Right forelimb (tissue), 1 donor: ENCODE data around the gene PNPLA8.
A peak's percentile ranks its signal among the peaks of the same experiment; 100 is the strongest.
"Not testable (repeated sequence)": the region's sequence is repeated elsewhere in the genome, so short reads cannot be mapped to it uniquely, and the experiment has no call there.

Experiments
- DNase-seq: peaks from one replicate; pipeline ENCODE4 v3.0.0-alpha.2; 2018

PNPLA8 gene

GRCh38 chr7:108467391-108467790 is 58.5 kb downstream of the PNPLA8 start:
- no peak for DNase-seq

- not testable (repeated sequence) for DNase-seq
Measured at GRCh38 chr7:108466322-108466721, 59.6 kb downstream of the PNPLA8 start.

- no peak for DNase-seq
Measured at GRCh38 chr7:108464743-108465142, 61.2 kb downstream of the PNPLA8 start.

- DNase-seq = no peak
Measured at GRCh38 chr7:108463613-108464012, 62.3 kb downstream of the PNPLA8 start.

DNA sequence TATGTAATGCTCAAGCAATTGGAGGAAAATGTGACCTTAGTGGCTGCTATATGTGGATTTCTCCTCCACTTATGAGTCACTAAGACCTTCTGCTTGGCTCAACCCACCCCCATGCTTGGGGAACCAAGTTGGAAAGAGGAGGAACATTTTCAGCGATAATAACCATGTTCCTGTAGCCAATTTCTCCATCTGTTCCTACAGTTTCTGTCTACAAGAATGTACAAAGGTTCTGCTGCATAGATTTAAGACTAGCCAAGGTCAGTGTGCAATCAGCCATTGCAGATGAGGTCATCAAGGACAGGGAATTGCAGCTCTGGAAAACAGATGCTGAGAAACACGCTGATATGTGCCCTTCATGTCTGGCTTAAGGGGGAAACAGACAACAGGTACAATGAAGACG is 64.1 kb downstream of the PNPLA8 start:
- DNase-seq = no peak

DNA sequence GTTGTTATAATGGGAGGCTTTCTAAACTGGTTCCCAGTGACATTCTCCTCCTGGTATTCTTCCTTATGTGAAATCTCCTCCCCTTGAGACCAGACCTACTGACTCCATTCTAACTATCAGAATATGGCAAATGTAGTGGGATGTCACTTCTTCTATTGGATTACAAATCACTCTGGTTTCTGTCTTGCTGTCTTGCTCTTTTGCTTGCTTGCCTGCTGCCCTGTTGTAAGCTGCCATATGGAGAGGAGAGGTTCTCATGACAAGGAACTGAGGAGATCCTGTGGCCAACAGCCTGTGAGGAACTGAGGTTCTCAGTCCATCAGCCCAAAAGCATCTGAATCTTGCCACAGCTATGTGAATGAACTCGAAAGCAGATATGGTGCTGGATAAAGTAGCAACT is 65.0 kb downstream of the PNPLA8 start:
- DNase-seq = no peak

DNA sequence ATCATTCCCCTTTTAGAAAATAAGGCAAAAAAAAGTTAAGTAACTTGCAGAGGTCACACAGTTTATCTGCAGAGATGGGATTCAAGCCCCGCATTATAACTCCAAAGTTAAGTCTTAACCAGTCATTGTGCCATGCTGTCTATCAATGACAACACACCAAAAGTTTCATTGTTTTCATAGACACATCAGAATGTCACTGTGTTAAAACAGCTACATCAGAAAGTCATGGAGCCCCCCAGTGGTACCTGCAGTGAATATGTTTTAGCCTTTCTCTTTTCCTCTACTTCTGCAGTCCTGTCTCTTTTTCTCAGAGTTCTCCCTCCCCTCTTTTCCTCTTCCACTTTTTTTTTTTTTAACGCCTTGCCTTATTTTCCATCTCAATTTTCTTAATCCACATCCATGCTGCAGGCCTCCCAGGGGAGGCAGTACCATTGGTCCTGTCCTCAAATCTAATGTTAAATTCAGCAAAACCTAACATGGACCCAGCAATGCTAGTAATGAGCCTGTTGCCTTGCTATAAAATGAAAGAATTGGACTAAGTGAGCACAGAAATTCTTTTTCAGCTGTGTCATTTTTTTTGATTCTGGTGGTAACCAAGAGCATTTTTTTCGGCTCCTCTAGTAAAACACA is 65.9 kb downstream of the PNPLA8 start:
- no peak for DNase-seq

DNA sequence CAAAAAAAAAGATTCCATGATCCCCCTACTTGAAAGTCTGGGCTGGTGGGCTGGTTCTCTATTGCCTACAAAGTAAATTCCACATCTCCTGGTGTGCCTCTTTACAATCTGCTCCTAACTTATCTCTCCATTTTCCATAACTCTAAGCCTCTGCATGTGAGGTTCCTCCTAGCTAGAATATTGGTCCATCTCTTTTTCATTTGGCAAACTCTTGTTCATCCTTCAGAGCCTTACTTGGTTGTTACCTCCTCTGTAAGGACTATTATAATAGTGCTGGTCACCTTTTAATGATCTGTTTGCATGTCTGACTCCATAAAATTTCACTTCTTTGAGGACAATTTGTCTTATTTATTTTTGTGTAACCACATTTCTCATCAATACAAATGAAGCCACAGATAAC is 68.1 kb downstream of the PNPLA8 start:
- DNase-seq = no peak

GRCh38 chr7:108456845-108457540 is 68.9 kb downstream of the PNPLA8 start:
- DNase-seq = no peak

DNA sequence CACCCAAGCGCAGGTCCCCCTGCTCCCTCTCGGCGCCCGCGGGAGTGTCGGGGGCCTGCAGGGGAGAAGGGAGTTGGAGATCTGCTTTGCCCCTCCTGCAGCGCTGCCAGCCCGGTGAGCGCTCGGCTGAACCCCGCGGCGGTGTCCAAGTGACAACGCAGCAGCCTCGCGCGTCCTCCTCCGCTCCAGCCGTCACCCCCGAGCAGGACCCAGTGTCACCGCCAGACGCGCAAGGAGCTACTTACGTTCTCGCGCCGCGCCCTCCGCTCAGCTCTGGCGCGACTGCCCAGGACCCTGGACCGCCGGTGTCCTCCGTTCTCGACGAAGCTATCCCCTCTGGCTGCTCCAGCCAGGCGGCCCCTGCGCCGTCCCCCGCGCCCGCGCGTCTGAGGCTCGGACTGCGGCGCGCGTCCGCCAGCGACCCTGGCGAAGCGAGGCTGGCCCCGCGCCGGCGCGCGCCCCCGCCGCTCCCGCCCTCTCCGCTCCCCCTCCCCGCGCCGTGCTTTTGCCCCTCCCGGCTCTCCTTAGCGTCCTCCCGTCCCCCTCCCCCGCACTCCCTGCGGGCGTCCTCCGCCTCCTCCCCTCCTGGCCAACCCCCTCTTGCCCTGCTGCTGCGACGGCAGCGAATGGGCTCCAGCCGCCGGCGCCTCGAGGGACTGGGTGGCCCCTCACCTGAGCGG is 69.8 kb downstream of the PNPLA8 start, which contains the start of gene NRCAM:
NRCAM (minus strand) TSS at position 439 of the 680 bp plus-strand sequence. CDS start 216,372 bp downstream, outside the sequence.
- DNase-seq = peak; percentile 70

- peak; percentile 60 for DNase-seq
Measured at GRCh38 chr7:108455551-108455997, 70.4 kb downstream of the PNPLA8 start.

GRCh38 chr7:108454674-108455550 is 71.0 kb downstream of the PNPLA8 start:
- peak; percentile 65 for DNase-seq

DNA sequence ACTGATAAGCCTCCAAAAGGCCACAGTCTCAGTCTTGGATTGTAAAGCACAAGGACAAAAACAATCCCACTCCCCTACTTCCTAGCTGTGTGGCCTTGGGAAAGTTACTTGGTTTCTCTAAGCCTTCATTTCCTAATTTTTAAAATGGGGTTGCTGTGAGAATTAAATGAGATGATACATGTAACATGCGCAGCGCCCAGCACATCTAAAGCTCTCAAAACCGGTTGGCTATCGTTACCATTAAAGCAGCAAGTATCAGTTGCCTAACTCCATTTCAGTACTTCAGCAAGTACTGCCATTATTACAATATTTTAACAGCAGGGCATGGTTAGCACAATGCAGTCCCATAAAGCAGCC is 71.6 kb downstream of the PNPLA8 start:
- DNase-seq = no peak

DNA sequence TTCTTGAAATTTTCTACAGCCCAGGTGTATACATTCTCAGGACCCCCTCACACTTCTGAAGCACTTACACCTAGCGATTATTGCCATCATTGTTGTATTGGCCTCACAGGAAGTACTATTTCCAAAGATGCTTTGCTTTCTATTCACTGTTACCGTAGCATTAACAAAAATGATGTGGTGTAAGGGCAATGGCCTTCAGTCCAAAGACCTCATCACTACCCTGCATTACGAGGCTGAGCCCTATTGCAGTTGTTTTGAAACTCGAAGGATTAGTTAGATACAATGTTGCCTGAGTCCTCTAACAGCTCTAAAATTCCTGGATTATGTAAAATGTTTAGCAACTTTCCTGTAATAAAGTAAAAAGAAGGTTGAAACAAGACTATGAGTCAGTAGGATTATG is 72.6 kb downstream of the PNPLA8 start:
- DNase-seq = no peak

GRCh38 chr7:108452707-108453106 is 73.2 kb downstream of the PNPLA8 start:
- DNase-seq = no peak

GRCh38 chr7:108451296-108451848 is 74.6 kb downstream of the PNPLA8 start:
- DNase-seq = no peak

DNA sequence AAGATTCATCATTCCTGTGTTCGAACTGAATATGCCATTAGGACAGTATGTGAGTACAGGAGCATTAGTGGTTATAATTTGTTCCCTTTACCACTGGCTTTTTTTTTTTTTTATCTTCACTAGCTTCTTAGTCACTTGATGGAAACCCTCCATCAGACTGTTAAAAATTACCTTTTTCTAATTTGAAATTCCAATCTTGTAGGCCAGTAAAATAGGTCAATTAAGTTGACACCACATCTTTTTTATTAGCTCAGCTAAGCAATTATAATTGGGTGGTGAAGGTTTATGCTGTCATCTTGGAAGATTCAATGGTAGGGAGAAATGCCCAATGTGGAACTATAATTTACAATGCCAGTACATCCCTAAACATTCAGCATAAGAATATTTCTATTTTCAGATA is 75.8 kb downstream of the PNPLA8 start:
- DNase-seq = no peak

- DNase-seq = no peak
Measured at GRCh38 chr7:108449521-108449920, 76.4 kb downstream of the PNPLA8 start.

- DNase-seq = no peak
Measured at GRCh38 chr7:108448584-108449505, 77.1 kb downstream of the PNPLA8 start.

DNA sequence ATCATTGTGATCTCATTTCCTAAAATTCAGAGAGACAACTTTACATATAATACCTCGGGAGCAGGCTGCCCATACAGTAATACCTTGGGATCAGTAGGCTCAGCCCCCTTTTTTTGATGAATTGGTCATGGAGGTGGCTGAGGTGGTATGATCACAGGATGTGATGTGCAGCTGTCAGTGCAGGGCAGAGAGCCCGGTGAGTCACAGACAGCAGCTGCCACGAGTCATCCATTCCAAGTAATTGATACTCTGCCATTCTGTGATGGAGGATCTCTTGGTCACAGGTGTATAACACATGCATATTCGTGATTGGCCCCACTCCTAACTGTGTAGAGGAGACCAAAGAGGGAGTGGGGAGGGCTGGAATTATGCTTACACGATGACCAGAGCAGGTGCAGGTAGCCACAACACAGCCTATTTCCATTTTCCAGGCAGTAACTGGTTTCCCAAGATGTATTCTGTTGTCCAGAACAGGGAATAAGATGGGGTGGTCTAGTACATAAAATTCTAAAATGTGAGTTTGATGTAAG is 83.8 kb downstream of the PNPLA8 start:
- DNase-seq = no peak

GRCh38 chr7:108441392-108441955 is 84.5 kb downstream of the PNPLA8 start:
- DNase-seq = no peak
